Measurements from ENCODE around the gene ITIH3.

- TF ChIP-seq CTCF (conservative IDR thresholded peaks at IDR 0.05) = no peak
- TF ChIP-seq ZFX (IDR thresholded peaks at IDR 0.05) = no peak
Observed at GRCh38 chr3:52791928-52792327, 2.7 kb upstream of the ITIH3 start.

Data from C4-2B (cell line).